Suprapubic skin (tissue), 4 donors: ENCODE results near the gene CCDC137. TPM values are rescaled to one million over a fixed set of nuclear protein-coding genes. Genes with fewer than 3 reads are reported as not detected.
"Not testable (repeated sequence)": the region's sequence is repeated elsewhere in the genome, so short reads cannot be mapped to it uniquely, and the experiment has no call there.

Experiments used
- DNase-seq, 2 donors: peaks; one replicate each; pipeline ENCODE4 v3.0.0-alpha.2; 2019; ENCODE audit warnings: low spot score in 2 of 2
- H3K27ac ChIP-seq: fragments of 200-600 bp; sonication (generic); one replicate; pipeline ENCODE4 v1.5.1; 2019
- H3K27me3 ChIP-seq: fragments of 200-600 bp; sonication (generic); one replicate; pipeline ENCODE4 v1.5.1; 2019
- H3K36me3 ChIP-seq: fragments of 200-600 bp; sonication (generic); one replicate; pipeline ENCODE4 v1.5.1; 2019
- H3K4me1 ChIP-seq: fragments of 200-600 bp; sonication (generic); one replicate; pipeline ENCODE4 v1.5.1; 2019
- H3K4me3 ChIP-seq: fragments of 200-600 bp; sonication (generic); one replicate; pipeline ENCODE4 v1.5.1; 2019; ENCODE audit warnings: mild to moderate bottlenecking
- H3K9me3 ChIP-seq: fragments of 200-600 bp; sonication (generic); one replicate; pipeline ENCODE4 v1.5.1; 2019
- CTCF ChIP-seq, 2 donors: fragments of 200-600 bp in 1 of 2; fragments of 450-650 bp in 1 of 2; sonication (generic) in 1 of 2; IDR thresholded peaks; one replicate each; pipeline ENCODE4 v1.5.1; 2016 to 2019; ENCODE audit warnings: antibody characterized with exemption in 2 of 2, mild to moderate bottlenecking in 1 of 2, moderate library complexity in 1 of 2
- EP300 ChIP-seq: sonication (generic); formaldehyde crosslinking; IDR thresholded peaks from one replicate; pipeline ENCODE4 v1.6.1; 2017; ENCODE audit warnings: antibody characterized with exemption
- POLR2A ChIP-seq, 2 donors: fragments of 450-650 bp; IDR thresholded peaks; one replicate each; pipeline ENCODE4 v1.6.1; 2017; ENCODE audit warnings: antibody characterized with exemption in 2 of 2, mild to moderate bottlenecking in 2 of 2, moderate library complexity in 2 of 2
- POLR2AphosphoS5 ChIP-seq, 3 donors: sonication (generic); formaldehyde crosslinking; IDR thresholded peaks; one replicate each; pipeline ENCODE4 v1.6.1; 2017; ENCODE audit warnings: antibody characterized with exemption in 3 of 3
- WGBS: methylation state at CpG from one replicate; pipeline ENCODE4 v1.1.5; 2018; 5-methylcytosine and 5-hydroxymethylcytosine counted together
- total RNA-seq, 4 donors: library from RNA; depleted of rRNA; stranded (reverse); fragments of >200 nt; gene quantifications; one replicate each; pipeline ENCODE4 v1.1.0, GENCODE V29; 2016

The CCDC137 gene
- total RNA-seq, 4 donors from 2014 or later = 14.9 to 29.8 (median 24.5) TPM

DNA sequence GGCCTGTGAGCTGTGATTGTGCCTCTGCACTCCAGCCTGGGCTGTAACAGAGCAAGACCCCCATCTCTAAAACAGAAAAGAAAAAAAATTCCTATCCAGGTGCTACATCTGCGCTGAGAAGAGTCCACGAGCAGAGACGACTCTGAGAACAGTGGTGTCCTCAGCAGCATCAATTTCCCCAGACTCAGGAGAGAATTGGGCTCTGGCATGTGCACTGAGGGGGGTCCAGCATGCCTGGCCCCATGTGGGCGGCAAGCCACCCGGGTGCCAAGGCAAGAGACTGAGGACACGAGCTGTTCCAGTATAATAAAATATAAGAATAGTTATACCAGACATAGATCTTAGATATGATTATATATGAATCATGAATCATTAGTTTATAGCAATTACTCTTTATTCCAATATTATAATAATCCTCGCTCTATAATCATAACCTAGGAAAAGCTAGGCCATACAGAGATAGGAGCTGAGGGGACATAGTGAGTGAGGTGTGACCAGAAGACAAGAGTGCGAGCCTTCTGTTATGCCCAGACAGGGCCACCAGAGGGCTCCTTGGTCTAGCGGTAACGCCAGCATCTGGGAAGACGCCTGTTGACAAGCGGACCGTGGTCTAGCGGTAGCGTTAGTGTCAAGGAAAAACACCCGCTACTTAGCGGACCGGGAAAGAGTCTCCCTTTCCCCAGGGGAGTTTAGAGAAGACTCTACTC lies 9.1 kb downstream of the CCDC137 start:
- not testable (repeated sequence) for H3K4me3 ChIP-seq, H3K4me1 ChIP-seq, H3K9me3 ChIP-seq, H3K27me3 ChIP-seq, DNase-seq, H3K27ac ChIP-seq
- WGBS = 43% methylated on average over 18 of the region's 18 CpGs
- peak; percentile 54 to 79 for TF ChIP-seq CTCF (IDR thresholded peaks at IDR 0.05)
- peaks cover 45% of the 10 kb centered on the region for H3K36me3 ChIP-seq

DNA sequence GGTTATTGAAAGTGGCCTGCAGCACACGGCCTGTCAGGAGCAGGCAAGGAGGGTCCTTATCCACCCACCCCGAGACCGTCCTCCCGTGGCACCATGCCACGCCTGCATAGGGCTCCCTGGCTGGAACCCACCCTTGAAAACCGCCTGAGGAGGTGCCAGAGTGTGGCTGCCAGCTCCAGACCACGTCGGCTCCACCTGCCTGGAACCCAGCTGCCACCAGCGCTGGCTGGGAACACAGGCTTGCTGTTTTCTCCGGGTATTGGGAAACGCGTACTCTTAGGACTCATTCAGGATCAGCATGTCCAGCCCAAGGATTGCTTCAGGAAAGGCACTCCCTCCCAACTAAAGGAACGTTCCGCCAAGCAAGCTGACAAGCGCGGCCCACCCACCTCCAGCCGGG lies 10.4 kb downstream of the CCDC137 start:
- H3K27me3 ChIP-seq = no peaks in the 10 kb centered on the region
- H3K4me1 ChIP-seq = peaks cover 3% of the 10 kb centered on the region
- peak overlapping the region; percentile 45 for H3K27ac ChIP-seq
- 85% methylated on average over 10 of the region's 17 CpGs for WGBS
- no peak for DNase-seq
- no peaks in the 10 kb centered on the region for H3K9me3 ChIP-seq
- H3K36me3 ChIP-seq = peaks cover 36% of the 10 kb centered on the region
- no peak for TF ChIP-seq CTCF (IDR thresholded peaks at IDR 0.05)
- TF ChIP-seq POLR2AphosphoS5 (IDR thresholded peaks at IDR 0.05) = no peak
- TF ChIP-seq POLR2A (IDR thresholded peaks at IDR 0.05) = no peak
- TF ChIP-seq EP300 = no peak
- H3K4me3 ChIP-seq = no peak overlapping the region

- no peak for DNase-seq
- Histone ChIP-seq H3K9me3 (no peaks in the 10 kb centered on the region), H3K36me3 (peaks cover 5% of the 10 kb centered on the region), H3K4me3 (no peak overlapping the region), H3K27me3 (no peaks in the 10 kb centered on the region), H3K4me1 (peaks cover 24% of the 10 kb centered on the region), H3K27ac (no peak overlapping the region)
- no peak for TF ChIP-seq POLR2A (IDR thresholded peaks at IDR 0.05)
- TF ChIP-seq POLR2AphosphoS5 (IDR thresholded peaks at IDR 0.05) = no peak
- TF ChIP-seq CTCF (IDR thresholded peaks at IDR 0.05) = no peak
- TF ChIP-seq EP300 = no peak
- WGBS = 84% methylated on average over 11 of the region's 11 CpGs
These were observed 13.6 kb downstream of the CCDC137 start for GRCh38 chr17:81680150-81680549.

DNA sequence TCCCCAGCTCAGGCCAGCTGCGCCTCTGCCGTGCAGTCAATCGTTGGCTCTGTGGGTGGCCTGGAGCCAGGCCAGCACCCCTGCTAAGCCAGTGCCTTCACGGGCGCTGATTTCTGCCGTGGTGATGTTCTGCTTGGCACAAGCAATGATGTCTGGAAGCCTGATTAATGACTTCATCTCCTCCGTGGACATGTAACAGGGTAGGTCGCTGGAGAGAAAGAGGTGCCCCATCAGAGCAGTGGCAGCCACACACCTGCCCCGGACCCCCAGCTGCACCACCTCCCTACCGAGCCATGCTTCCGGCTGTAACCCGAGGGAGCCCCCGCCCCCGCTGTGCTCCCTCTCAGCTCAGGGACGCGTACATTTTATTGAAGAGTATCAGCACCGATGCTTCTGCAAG lies 15.1 kb downstream of the CCDC137 start:
- 66% methylated on average over 13 of the region's 17 CpGs for WGBS
- Histone ChIP-seq H3K4me1 (peaks cover 36% of the 10 kb centered on the region), H3K27me3 (no peaks in the 10 kb centered on the region), H3K36me3 (peaks cover 14% of the 10 kb centered on the region), H3K9me3 (no peaks in the 10 kb centered on the region), H3K4me3 (no peak overlapping the region), H3K27ac (no peak overlapping the region)
- TF ChIP-seq EP300 (no peak), CTCF (IDR thresholded peaks at IDR 0.05) (no peak), POLR2A (IDR thresholded peaks at IDR 0.05) (no peak), POLR2AphosphoS5 (IDR thresholded peaks at IDR 0.05) (no peak)
- peak in 1 of 2 donors; percentile 57 for DNase-seq

DNA sequence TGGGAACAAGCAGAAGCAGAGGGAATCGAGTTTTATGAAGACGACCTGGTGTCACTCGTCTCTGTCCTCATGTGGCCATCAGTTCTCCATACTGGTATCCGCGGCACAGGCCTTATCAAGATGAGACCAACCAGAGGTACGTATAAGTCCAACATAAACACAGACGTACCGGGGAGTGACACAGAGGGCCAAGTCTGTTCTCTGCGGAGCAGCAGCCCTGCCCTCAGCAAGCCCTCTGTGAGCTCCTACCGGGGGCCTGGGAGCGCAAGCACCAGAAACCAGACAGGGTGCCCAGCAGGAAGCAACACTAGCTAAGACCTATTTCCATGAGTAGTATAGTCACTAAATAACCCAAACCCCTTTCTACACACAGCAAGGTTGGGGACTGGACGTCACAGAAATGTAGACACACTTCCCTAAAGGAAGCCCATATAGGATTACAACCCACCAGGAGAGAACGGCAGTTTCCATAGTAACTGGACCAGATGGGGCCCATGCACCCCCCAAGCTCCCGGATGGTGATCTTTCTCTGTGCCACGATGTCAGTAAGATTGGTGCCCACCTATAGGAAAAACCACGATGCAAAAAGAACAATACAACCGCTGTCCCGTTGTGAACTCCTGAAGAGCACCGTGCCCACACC lies 16.1 kb downstream of the CCDC137 start:
- peaks cover 36% of the 10 kb centered on the region for H3K4me1 ChIP-seq
- TF ChIP-seq EP300 = no peak
- no peak for TF ChIP-seq POLR2AphosphoS5 (IDR thresholded peaks at IDR 0.05)
- no peak for TF ChIP-seq POLR2A (IDR thresholded peaks at IDR 0.05)
- TF ChIP-seq CTCF (IDR thresholded peaks at IDR 0.05) = no peak
- WGBS = 5% methylated on average over 8 of the region's 19 CpGs
- no peaks in the 10 kb centered on the region for H3K27me3 ChIP-seq
- no peaks in the 10 kb centered on the region for H3K9me3 ChIP-seq
- DNase-seq = peak in 1 of 2 donors; percentile 46
- H3K27ac ChIP-seq = peak overlapping the region; percentile 93
- peak overlapping the region; percentile 70 for H3K4me3 ChIP-seq
- peaks cover 24% of the 10 kb centered on the region for H3K36me3 ChIP-seq
